Ovary (tissue), 9 donors: ENCODE data around the gene TDRD3. TPM values are rescaled to one million over a fixed set of nuclear protein-coding genes. Genes with fewer than 3 reads are reported as not detected.

ENCODE experiments used
- DNase-seq, 5 donors: peaks; one replicate each; pipeline ENCODE4 v3.0.0-alpha.2; 2019 to 2020
- H3K27ac ChIP-seq, 2 donors: fragments of 200-600 bp; one replicate each; pipeline versions ENCODE4 v1.5.1 to v1.8.0; 2019 to 2022
- H3K27me3 ChIP-seq: fragments of 200-600 bp; one replicate; pipeline ENCODE4 v1.8.0; 2022
- H3K36me3 ChIP-seq: fragments of 200-600 bp; sonication (generic); one replicate; pipeline ENCODE4 v1.5.1; 2019
- H3K4me1 ChIP-seq: one replicate; pipeline ENCODE4 v1.8.1; 2013; ENCODE audit warnings: mild to moderate bottlenecking, moderate library complexity; ENCODE audit not compliant: insufficient read depth
- H3K4me3 ChIP-seq: fragments of 200-600 bp; sonication (generic); one replicate; pipeline ENCODE4 v1.5.1; 2017
- H3K9me3 ChIP-seq, 2 donors: fragments of 200-600 bp in 1 of 2; sonication (generic) in 1 of 2; one replicate each; pipeline versions ENCODE4 v1.5.1 to v1.8.1; 2013 to 2019; ENCODE audit warnings: mild to moderate bottlenecking in 1 of 2, moderate library complexity in 1 of 2
- CTCF ChIP-seq, 3 donors: fragments of 450-650 bp in 2 of 3; fragments of 200-600 bp in 1 of 3; IDR thresholded peaks; one replicate each; pipeline versions ENCODE4 v1.5.1 to v1.8.0; 2016 to 2022; ENCODE audit warnings: antibody characterized with exemption in 3 of 3, mild to moderate bottlenecking in 1 of 3
- EP300 ChIP-seq: sonication (generic); formaldehyde crosslinking; IDR thresholded peaks from one replicate; pipeline ENCODE4 v1.6.1; 2017; ENCODE audit warnings: antibody characterized with exemption
- POLR2A ChIP-seq: fragments of 450-650 bp; IDR thresholded peaks from one replicate; pipeline ENCODE4 v1.6.1; 2017; ENCODE audit warnings: antibody characterized with exemption, mild to moderate bottlenecking, moderate library complexity
- WGBS, 3 donors: extraction: QIAGEN DNeasy Blood & Tissue Kit in 1 of 3; methylation state at CpG; one replicate each; pipeline versions ENCODE4 v1.1.5 to v1.1.7; 2013 to 2017; 5-methylcytosine and 5-hydroxymethylcytosine counted together
- intact Hi-C, 4 donors: fragments of 100-400 bp; cut with DNase I; formaldehyde crosslinking; loops; one replicate each; pipeline versions ENCODE4 v1.11.0 to v1.15.1; 2022 to 2023
- polyA plus RNA-seq, 2 donors: library from polyadenylated mRNA; stranded (reverse); fragments of 200-250 nt in 1 of 2; fragments of 350-450 nt in 1 of 2; fragmentation: Illumina TruSeq in 1 of 2; extraction: RNeasy Lipid Tissue Mini Kit (QIAGEN cat#74804) in 1 of 2; gene quantifications; one replicate each; pipeline ENCODE4 v1.2.3, GENCODE V29; 2013 to 2014
- total RNA-seq, 7 donors: library from RNA; depleted of rRNA in 2 of 7; stranded (reverse); fragments of >200 nt in 2 of 7; fragmentation: NEBNext Ultra II Directional in 3 of 7; extraction: Animal tissue kit (Norgen Biotek cat#: 25700) in 3 of 7; gene quantifications; one replicate each; pipeline versions ENCODE4 v1.1.0 to v1.2.4, GENCODE V29; 2016 to 2023
- donor health status: DM: no; HTN: no; CAD: no; lungs with moderate emphysema.
- donor health status: DM: no; HTN: no; CAD: no.
- donor health status: Bipolar disorder and iron deficiency.
- donor health status: DM: yes; HTN: yes; CAD: no.
- donor health status: DM: no; HTN: no; CAD: no.
- donor health status: DM: yes; HTN: yes; CAD: no.

TDRD3 gene
- total and polyA plus RNA-seq, 9 donors: 15.8 to 63.0 (median 40.8) TPM

GRCh38 chr13:60395971-60396782 is 843 bp upstream of the TDRD3 start:
- intact Hi-C loops: loop anchor here in 1 of 4 donors (5.0 kb wide), 1 partner anchor 234 kb away; the partner anchor contains the start of gene DIAPH3
- WGBS, 3 donors: 0 to 1% (median 0%) methylated on average over 28 to 49 of the region's 49 CpGs

GRCh38 chr13:60397704-60398378 is 821 bp downstream of the TDRD3 start:
- no peak for TF ChIP-seq POLR2A
- TF ChIP-seq EP300: no peak
- H3K27ac ChIP-seq: peak overlapping the region; percentile 97
- no peaks in the 10 kb centered on the region for H3K9me3 ChIP-seq
- DNase-seq: peak; percentile 45 to 77 (median 62)
- 0% methylated on average over 30 to 43 of the region's 43 CpGs for WGBS, 3 donors
- no peaks in the 10 kb centered on the region for H3K27me3 ChIP-seq
- H3K4me3 ChIP-seq: peak overlapping the region; percentile 91
- no peaks in the 10 kb centered on the region for H3K36me3 ChIP-seq
- intact Hi-C loops: loop anchor here in 1 of 4 donors (5.0 kb wide), 1 partner anchor 236 kb away; the partner anchor contains the start of gene DIAPH3
- H3K4me1 ChIP-seq: peaks cover 5% of the 10 kb centered on the region

More at GRCh38 chr13:60395971-60396782, 843 bp upstream of the TDRD3 start:
- no peaks in the 10 kb centered on the region for H3K36me3 ChIP-seq
- peak overlapping the region; percentile 91 for H3K4me3 ChIP-seq
- peak overlapping the region; percentile 97 for H3K27ac ChIP-seq
- H3K4me1 ChIP-seq: peaks cover 5% of the 10 kb centered on the region
- DNase-seq: peak; percentile 80 to 89 (median 84)
- H3K9me3 ChIP-seq: no peaks in the 10 kb centered on the region
- no peaks in the 10 kb centered on the region for H3K27me3 ChIP-seq
- TF ChIP-seq POLR2A (peak; percentile 50), CTCF (IDR thresholded peaks at IDR 0.05) (no peak), EP300 (no peak)

- H3K36me3 ChIP-seq: no peaks in the 10 kb centered on the region
- no peaks in the 10 kb centered on the region for H3K27me3 ChIP-seq
- no peak for DNase-seq
- intact Hi-C loops: loop anchor here in 1 of 4 donors (5.0 kb wide), 1 partner anchor 236 kb away; the partner anchor contains the start of gene DIAPH3
- 8 to 21% (median 13%) methylated on average over 6 of the region's 6 CpGs for WGBS, 3 donors
- H3K9me3 ChIP-seq: no peaks in the 10 kb centered on the region
- H3K4me3 ChIP-seq: peak overlapping the region; percentile 91
- peaks cover 5% of the 10 kb centered on the region for H3K4me1 ChIP-seq
- peak overlapping the region in 1 of 2 donors; percentile 97 for H3K27ac ChIP-seq
- TF ChIP-seq CTCF (IDR thresholded peaks at IDR 0.05): no peak
- TF ChIP-seq EP300: no peak
- no peak for TF ChIP-seq POLR2A
Observed at GRCh38 chr13:60398379-60398891, 1.4 kb downstream of the TDRD3 start.

- 13 to 23% (median 21%) methylated on average over 6 of the region's 6 CpGs for WGBS, 3 donors
- no peak for TF ChIP-seq CTCF (IDR thresholded peaks at IDR 0.05)
- no peak for TF ChIP-seq EP300
- TF ChIP-seq POLR2A: no peak
- intact Hi-C loops: loop anchor here in 1 of 4 donors (5.0 kb wide), 1 partner anchor 237 kb away; the partner anchor contains the start of gene DIAPH3
- Histone ChIP-seq H3K27ac (peak overlapping the region in 1 of 2 donors; percentile 97), H3K4me3 (no peak overlapping the region), H3K4me1 (peaks cover 5% of the 10 kb centered on the region), H3K27me3 (no peaks in the 10 kb centered on the region), H3K9me3 (no peaks in the 10 kb centered on the region), H3K36me3 (no peaks in the 10 kb centered on the region)
- DNase-seq: no peak
Observed at GRCh38 chr13:60398907-60399589, 2.0 kb downstream of the TDRD3 start.
